ENCODE measurements around the gene ADCY3.

Gene ADCY3

GRCh38 chr2:24907116-24907515, 12.9 kb downstream of the ADCY3 start:
- in situ Hi-C loops (cut with MboI; ENCODE audit: low sequenced_read_pairs): no loop called here

- in situ Hi-C loops (cut with MboI; ENCODE audit: low sequenced_read_pairs): no loop called here
These were observed 13.6 kb downstream of the ADCY3 start for GRCh38 chr2:24906466-24906865.

DNA sequence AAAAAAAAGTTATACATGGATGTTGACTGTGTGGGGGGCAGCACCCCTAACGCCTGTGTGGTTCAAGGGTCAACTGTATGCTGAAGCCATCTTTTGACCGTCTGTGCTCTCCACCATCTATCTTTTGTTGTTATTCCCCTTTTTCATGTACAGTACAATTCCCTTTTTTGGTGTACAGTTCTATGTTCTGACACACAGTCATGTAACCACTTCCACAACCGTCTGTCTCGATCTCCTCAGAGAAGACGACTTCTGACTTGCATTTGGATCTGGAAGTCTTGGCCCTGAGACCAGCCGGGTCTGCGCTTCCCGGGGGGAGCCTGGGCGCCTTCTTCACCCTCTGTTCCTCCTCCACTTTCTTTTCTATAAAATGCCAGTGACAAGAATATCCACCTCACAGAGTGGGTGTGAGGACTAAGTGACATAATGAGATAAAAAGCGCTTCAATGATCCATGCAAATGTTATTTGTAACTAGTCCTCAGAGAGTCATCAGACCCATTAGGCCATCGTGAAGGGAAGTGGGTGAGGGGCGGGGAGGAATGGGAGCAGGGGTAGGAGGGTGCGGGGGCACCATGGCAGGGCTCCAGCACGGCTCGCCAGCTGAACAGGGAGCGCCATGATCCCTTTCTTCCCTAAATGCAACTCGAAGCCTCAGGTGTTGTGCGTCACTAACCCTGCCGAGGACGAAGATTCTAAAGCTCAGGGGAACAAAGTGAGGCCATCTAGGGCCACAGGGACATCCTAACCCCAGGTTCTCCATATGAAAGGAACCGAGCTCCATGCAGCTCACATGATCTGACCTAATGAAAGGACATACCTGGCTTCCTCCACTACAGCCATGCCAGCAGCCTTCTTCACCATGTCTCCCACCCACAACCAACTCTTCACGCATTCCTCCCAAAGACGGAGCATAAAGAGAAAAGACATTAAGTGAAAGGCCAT, 16.6 kb downstream of the ADCY3 start:
- in situ Hi-C loops (cut with MboI; ENCODE audit: low sequenced_read_pairs): no loop called here

DNA sequence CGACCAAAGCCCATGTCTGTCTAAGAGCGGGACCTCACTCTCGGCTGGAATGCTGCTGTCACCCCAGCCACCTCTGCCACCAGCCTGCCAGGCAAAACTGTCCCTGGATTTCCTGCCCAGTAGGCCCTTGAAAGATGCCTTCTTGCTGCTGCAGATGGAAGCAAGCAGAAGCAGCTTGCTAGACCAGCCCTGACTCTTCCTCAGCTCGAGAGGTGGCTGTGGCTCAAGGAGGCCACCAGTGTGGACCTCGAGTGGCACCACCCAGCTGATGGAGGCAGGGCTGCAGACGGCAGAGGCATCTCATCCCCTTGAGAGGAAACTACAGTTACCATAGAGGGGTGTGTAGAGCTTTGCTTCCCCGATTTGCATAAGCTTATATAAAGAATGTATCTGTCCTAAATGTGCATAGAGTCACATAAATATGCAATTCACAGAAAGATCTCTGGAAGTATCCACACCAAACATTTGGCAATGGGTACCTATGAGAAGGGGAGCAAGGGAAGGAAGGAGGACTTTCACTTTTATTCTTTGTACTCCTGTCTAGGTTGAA, 20.6 kb downstream of the ADCY3 start:
- in situ Hi-C loops (cut with MboI; ENCODE audit: low sequenced_read_pairs): no loop called here

- in situ Hi-C loops (cut with MboI; ENCODE audit: low sequenced_read_pairs): no loop called here
These were observed 21.6 kb downstream of the ADCY3 start for GRCh38 chr2:24898122-24899109.

- in situ Hi-C loops (cut with MboI; ENCODE audit: low sequenced_read_pairs): no loop called here
These were observed 25.3 kb downstream of the ADCY3 start for GRCh38 chr2:24894750-24895149.

GRCh38 chr2:24893934-24894333, 26.1 kb downstream of the ADCY3 start:
- in situ Hi-C loops (cut with MboI; ENCODE audit: low sequenced_read_pairs): no loop called here

- in situ Hi-C loops (cut with MboI; ENCODE audit: low sequenced_read_pairs): no loop called here
These were observed 27.1 kb downstream of the ADCY3 start for GRCh38 chr2:24892928-24893327.

DNA sequence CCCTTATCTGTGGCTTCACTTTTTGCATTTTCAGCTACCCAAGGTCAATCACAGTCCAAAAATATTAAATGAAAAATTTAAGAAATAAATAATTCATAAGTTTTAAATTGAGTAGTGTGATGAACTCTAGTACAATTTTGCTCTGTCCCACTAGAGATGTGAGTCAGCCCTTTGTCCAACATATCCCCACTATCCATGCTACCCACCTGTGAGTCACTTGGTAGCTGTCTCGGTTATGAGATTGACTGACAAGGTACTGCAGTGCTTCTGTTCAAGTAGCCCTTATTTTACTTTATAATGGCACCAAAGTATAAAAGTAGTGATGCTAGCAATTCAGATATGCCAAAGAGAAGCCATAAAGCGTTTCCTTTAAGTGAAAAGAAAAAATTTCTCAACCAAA, 28.8 kb downstream of the ADCY3 start:
- in situ Hi-C loops (cut with MboI; ENCODE audit: low sequenced_read_pairs): no loop called here

DNA sequence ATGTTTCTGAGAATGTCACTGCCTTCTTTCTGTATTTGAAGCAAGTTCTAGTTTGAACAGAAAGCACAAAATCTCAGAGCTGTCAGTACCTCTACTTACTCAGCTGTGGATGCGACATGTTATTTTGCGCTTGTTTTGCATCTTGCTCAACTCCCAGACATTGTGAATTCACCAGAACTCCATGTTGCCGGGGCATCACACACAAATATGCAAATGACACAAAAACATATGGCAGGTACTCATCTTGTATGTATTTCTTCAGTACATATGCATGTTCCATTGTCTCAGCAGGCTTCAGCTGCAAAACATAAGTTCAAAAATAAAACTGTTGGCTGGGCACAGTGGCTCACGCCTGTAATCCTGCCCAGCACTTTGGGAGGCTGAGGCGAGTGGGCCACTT, 30.8 kb downstream of the ADCY3 start:
- in situ Hi-C loops (cut with MboI; ENCODE audit: low sequenced_read_pairs): no loop called here

DNA sequence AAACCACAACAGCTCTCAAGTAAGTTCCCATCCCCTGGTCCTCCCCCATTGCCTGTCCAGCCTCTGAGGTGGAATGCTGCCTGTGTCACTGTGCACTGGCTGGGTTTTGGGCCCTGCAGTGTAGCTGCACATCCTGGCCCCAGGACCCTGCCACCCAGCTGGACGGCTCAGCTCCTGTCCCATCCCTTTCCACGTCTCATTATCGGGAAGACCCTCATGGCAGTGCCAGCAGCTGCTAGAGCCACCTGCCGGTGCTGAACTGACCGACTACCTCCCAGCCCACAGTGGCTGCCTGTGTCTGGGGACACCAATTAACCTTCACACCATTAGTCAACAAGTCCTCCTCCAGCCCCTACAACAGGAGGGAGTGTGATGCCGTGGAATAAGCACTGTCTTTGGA, 31.9 kb downstream of the ADCY3 start:
- in situ Hi-C loops (cut with MboI; ENCODE audit: low sequenced_read_pairs): no loop called here

DNA sequence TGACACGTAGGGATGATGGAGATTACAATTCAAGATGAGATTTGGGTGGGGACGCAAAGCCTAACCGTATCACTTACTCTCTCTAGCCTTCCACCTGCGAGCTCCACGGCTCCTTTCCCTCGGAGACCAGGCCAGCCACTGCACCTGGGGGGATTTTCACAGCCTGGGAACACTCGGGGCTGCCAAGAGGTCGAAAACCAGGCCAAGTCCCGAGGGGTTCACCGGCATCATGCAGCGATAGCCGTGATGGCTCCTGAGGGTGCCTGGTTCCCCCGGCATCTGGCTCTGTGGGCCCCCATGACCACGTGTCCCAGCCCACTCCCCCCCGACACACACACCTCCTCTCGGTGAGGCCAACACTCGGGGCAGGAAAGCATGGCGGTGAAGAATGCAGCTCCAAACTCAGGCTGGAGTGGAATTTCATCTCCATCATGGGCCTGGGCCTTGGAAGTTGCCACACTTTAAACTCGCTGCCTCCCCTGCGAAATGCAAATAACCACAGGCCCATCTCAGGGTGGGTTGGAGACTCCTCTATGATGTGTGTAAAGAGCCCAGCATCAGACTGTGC, 32.6 kb downstream of the ADCY3 start:
- in situ Hi-C loops (cut with MboI; ENCODE audit: low sequenced_read_pairs): no loop called here

DNA sequence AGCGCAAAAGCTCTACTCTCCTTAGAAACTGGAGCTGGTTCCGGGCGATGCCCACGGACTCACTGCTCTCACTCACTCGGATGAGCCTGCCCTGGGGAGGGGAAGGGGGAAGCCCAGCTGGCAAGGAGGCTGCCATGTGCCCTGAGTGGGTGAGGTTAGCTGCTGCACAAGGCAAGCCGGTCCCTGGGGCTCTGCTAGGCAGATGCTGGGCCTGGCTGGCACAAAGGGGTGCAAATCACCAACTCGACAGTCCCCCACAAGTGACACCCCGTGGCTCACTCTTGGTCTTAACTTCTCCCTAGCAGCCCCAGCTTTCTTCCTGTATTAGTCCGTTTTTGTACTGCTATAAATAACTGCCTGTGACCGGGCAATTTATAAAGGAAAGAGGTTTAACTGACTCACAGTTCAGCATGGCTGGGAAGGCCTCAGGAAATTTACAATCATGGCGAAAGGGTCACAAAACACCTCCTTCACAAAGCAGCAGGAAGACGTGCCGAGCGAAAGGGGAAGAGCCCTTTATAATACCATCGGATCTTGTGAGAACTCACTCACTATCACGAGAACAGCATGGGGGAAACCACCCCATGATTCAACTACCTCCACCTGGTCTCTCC, 33.2 kb downstream of the ADCY3 start:
- in situ Hi-C loops (cut with MboI; ENCODE audit: low sequenced_read_pairs): no loop called here

- in situ Hi-C loops (cut with MboI; ENCODE audit: low sequenced_read_pairs): no loop called here
These were observed 33.9 kb downstream of the ADCY3 start for GRCh38 chr2:24886126-24886501.

DNA sequence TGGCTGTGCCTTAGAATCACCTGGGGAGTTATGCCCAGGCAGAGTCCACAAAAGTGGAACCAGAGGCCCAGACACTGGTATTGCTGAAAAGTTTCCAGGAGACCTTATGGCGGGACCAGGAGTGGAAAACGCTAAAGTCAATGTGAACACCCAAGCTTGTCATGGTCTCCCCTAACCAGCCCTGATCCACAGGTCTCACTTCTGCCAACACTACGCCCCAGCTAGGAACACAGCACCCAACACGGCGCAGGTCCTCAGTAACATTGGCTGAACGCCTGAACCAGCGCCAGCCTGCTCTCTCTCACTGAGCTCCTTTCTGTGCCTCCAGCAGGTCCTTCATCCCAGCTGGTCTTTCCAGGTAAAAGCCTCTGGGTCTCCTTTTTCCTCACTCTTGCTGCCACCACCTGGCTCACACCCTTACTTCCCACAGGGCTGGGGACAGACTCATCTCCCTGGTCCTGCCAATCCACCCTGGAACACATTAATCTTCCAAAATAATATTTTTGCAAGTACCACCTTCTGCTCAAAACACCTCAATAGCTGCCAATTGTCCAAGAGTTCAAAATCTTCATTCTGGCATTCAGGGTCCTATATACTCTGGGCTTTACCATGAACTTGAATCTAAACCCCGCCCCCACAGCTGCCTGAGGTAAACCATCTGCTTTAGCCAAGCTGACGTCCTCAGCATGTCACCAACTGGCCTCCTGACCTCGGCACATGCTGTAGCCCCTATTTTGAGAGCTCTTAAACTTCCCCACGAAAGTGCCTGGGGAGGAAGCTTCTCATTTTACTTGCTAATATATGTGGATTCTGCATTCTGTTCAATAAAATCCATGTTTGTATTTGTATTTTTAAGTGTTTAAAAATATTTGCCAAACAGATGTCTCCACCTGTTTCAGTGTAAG, 34.6 kb downstream of the ADCY3 start:
- in situ Hi-C loops (cut with MboI; ENCODE audit: low sequenced_read_pairs): no loop called here

GRCh38 chr2:24883946-24884345, 36.1 kb downstream of the ADCY3 start:
- in situ Hi-C loops (cut with MboI; ENCODE audit: low sequenced_read_pairs): no loop called here

DNA sequence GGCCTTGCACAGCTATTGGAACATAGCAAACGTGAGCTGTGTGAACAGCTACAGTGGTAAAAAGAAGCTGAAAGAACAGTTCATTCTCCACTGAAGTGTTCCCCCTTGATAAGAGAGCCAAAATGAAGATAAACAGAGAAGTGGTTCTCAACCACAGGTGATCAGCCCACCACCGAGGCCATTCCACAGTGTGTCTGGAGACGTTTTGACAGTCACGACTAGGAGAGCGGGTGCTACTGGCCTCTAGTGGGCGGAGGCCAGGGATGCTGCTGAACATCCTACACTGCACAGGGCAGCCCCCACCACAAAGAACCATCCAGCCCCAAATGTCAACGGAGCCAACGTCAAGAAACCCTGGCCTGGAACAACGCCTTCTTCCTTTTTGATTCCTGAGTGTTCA, 38.4 kb downstream of the ADCY3 start:
- in situ Hi-C loops (cut with MboI; ENCODE audit: low sequenced_read_pairs): no loop called here

DNA sequence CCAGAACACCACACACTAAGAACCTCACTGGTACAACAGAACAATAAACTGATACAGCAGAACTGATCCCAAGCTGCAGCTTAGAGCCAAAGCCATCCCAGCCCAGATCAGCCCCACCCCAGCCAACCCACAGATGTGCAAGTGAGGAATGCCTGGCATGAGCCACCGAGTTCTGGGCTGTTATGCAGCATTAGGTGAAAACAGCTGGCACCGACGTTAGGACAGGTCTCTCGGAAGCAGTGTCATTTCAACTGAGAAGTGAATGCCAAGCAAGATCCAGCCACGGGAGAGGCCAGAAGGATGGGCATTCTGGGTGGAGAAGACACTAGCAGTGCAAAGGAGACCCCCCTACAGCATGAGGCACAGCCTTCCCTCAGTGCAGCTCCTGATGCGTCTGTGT, 38.9 kb downstream of the ADCY3 start:
- in situ Hi-C loops (cut with MboI; ENCODE audit: low sequenced_read_pairs): no loop called here

DNA sequence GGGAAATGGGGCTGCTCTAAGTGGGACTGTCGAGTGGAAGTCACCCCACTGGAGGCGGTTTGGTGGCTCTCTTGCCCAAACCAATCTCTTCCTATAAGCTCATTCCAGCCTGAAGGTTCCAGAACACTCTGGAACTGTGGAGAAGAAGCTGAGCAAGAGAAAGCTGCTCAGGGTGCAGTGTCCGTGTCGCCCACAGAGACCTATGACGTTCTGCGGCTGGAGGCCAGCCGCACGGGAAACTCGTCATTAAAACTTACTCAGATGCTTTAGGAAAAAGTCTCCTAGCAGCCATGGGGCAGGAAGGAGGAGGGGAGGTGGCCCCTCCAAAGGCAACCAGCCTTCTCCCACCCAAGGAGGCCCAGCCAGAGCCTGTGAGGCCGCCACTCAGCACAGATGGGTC, 41.7 kb downstream of the ADCY3 start:
- in situ Hi-C loops (cut with MboI; ENCODE audit: low sequenced_read_pairs): no loop called here

DNA sequence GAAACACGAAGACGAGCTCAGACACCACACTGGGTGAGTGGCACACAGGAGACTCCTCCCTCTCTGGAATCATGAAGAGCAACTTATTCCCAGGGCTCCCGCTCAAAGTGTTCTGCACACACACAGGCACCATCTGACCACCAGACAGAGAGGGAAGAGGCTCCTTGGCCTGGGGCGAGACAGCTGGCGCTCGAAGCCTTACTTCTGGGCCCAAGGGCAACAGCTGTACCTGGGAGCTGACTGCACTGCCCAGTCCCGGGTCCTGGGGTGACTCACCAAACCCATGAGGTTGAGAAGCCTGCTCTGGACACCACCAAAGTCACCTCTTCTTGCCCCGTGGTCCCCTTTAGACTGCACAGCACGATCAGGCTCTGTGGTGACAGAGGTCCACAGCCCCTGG, 42.4 kb downstream of the ADCY3 start:
- in situ Hi-C loops (cut with MboI; ENCODE audit: low sequenced_read_pairs): no loop called here

All from HL-60/S4 (cell line).